Smooth muscle cell of trachea (primary cell): ENCODE data around the gene NFIA. TPM values are rescaled to one million over a fixed set of nuclear protein-coding genes. Genes with fewer than 3 reads are reported as not detected.

Experiments
- total RNA-seq: library from RNA; depleted of rRNA; stranded (reverse); fragments of >200 nt; gene quantifications from 2 replicates; pipeline ENCODE4 v1.2.1, GENCODE V29; 2014

Gene NFIA
- 7.6 and 10.8 TPM in 2 replicates for total RNA-seq

GRCh38 chr1:61082311-61083012, at the start of gene NFIA:
Gene NFIA (plus strand): TSS chr1:61082561.

